Calu3 (cell line): Measurements from ENCODE around the gene TUBA4B. TPM values are rescaled to one million over a fixed set of nuclear protein-coding genes. Genes with fewer than 3 reads are reported as not detected.

ENCODE experiments used
- BruUV-seq: library from RNA; stranded (reverse); fragments of 400-500 nt; replicated peaks from 2 replicates; lab custom pipeline; 2021; lab: Mats Ljungman, UMichigan
- CTCF ChIA-PET: fragments of 300-600 bp; sonication (Branson Sonifier 250); formaldehyde crosslinking; loops from one replicate; lab custom pipeline; 2022; ENCODE audit warnings: antibody characterized with exemption; lab: Charles Lee
- DNase-seq: peaks from one replicate; pipeline ENCODE4 v3.0.0; 2022
- H3K27ac Mint-ChIP-seq: one replicate; pipeline ENCODE4 v1.8.0; 2022; ENCODE audit warnings: mixed read lengths; ENCODE audit not compliant: unreplicated experiment
- H3K27me3 Mint-ChIP-seq: one replicate; pipeline ENCODE4 v1.8.0; 2022; ENCODE audit warnings: mixed read lengths; ENCODE audit not compliant: unreplicated experiment
- H3K36me3 Mint-ChIP-seq: one replicate; pipeline ENCODE4 v1.8.0; 2022; ENCODE audit warnings: mild to moderate bottlenecking, moderate library complexity, mixed read lengths; ENCODE audit not compliant: insufficient read depth, unreplicated experiment
- H3K4me1 Mint-ChIP-seq: one replicate; pipeline ENCODE4 v1.8.0; 2022; ENCODE audit warnings: mild to moderate bottlenecking, low read depth, mixed read lengths; ENCODE audit not compliant: unreplicated experiment
- H3K4me3 Mint-ChIP-seq: one replicate; pipeline ENCODE4 v1.8.0; 2022; ENCODE audit warnings: mild to moderate bottlenecking, low read depth, moderate library complexity, mixed read lengths; ENCODE audit not compliant: unreplicated experiment
- H3K9me3 Mint-ChIP-seq: one replicate; pipeline ENCODE4 v1.8.0; 2022; ENCODE audit warnings: low read depth, mixed read lengths; ENCODE audit not compliant: unreplicated experiment
- intact Hi-C: fragments of 100-400 bp; cut with micrococcal nuclease; formaldehyde crosslinking; loops from one replicate; pipeline ENCODE4 v1.10.0; 2022; ENCODE audit not compliant: unreplicated experiment
- total RNA-seq: library from RNA; stranded (reverse); gene quantifications from 2 replicates; pipeline ENCODE4 v1.2.3, GENCODE V29; 2022
- TF ChIP-seq, protein P1 (sequence below): fragments of 200-600 bp; IDR thresholded peaks from one replicate; pipeline ENCODE4 v1.8.0; 2022; ENCODE audit warnings: antibody characterized with exemption; ENCODE audit not compliant: unreplicated experiment

Gene TUBA4B
- total RNA-seq, 1 experiment from 2014 or later, result not detected

DNA sequence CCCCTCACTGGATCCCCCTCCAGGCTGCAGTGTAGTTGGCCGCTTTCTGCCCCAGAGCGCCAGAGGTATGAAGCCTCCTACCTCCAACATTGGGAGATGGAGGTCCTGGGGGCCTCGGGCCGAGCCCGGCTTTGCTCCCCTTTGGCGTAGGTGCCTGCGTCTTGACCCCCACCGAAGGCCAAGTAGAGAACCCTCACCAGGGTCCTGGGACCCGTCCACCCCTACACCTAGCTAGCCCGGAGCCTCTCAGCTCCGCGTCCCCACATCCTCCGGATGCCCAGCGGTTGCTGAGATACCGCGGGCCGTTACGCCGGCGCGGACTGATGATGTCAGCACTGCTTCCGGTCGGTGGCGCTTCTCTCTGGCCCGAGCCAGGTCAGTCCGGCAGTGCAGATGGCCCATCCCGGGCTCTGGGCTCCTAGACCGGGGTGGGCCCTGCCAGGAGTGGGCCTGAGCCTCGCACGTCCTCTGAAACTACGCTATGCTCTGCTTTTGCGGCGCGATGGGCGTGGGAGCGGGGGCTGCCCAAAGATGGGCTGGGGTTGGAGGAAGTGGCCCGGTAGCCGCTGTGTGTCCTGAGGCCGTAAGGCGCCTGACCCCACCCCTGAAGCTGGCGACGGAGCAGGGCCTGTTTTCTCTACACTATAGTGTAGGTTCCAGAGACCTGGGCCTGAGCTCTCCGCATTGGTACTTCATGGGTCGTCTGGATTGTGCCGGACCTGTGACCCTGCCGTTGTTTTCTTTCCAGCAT is 7.7 kb upstream of the TUBA4B start, which contains the start of the genes GLB1L and STK16:
Gene GLB1L (minus strand): TSS at position 297 of the 751 bp plus-strand sequence. CDS start 1,871 bp downstream, outside the sequence.
Gene STK16 (plus strand): TSS at position 332 of the 751 bp plus-strand sequence. CDS start 521 bp downstream, outside the sequence.
- Mint-ChIP-seq H3K9me3 (no peaks in the 10 kb centered on the region), H3K27me3 (no peaks in the 10 kb centered on the region), H3K4me3 (peak within 1 kb of the TSS; percentile 79), H3K27ac (peak within 1 kb of the TSS; percentile 79), H3K36me3 (peaks cover 42% of the 10 kb centered on the region), H3K4me1 (peaks cover 24% of the 10 kb centered on the region)
- intact Hi-C loops, result no loop called here
- TF ChIP-seq, protein P1, sequence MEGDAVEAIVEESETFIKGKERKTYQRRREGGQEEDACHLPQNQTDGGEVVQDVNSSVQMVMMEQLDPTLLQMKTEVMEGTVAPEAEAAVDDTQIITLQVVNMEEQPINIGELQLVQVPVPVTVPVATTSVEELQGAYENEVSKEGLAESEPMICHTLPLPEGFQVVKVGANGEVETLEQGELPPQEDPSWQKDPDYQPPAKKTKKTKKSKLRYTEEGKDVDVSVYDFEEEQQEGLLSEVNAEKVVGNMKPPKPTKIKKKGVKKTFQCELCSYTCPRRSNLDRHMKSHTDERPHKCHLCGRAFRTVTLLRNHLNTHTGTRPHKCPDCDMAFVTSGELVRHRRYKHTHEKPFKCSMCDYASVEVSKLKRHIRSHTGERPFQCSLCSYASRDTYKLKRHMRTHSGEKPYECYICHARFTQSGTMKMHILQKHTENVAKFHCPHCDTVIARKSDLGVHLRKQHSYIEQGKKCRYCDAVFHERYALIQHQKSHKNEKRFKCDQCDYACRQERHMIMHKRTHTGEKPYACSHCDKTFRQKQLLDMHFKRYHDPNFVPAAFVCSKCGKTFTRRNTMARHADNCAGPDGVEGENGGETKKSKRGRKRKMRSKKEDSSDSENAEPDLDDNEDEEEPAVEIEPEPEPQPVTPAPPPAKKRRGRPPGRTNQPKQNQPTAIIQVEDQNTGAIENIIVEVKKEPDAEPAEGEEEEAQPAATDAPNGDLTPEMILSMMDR, result no peak
- peak; percentile 94 for DNase-seq
- BruUV-seq, result no TSS peak
- CTCF ChIA-PET, result interaction anchor here (0.6 to 1.7 kb wide), 10 partner anchors 8 to 50 kb away, joined by 3 to 7 read pairs (median 3); partner anchors contain the start of genes ANKZF1, ATG9A, DNAJB2 and TUBA4A

DNA sequence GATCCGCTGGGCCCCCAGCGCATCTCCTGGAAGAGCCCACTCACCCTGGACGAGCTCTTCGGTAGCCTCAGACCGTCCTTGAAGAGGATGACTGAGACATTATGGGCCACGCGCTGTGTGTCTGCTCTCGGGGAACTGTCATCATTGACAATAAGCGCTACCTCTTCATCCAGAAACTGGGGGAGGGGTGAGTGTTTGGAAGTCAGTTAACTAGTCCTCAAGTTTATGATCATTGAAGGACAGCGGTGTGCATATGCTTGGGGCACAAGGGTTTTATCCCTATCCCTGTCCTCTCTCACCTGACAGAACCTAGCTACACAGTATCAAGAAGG is 7.2 kb upstream of the TUBA4B start:
- Mint-ChIP-seq H3K4me1 (peaks cover 30% of the 10 kb centered on the region), H3K27me3 (no peaks in the 10 kb centered on the region), H3K36me3 (peaks cover 44% of the 10 kb centered on the region), H3K27ac (peak overlapping the region; percentile 79), H3K9me3 (no peaks in the 10 kb centered on the region), H3K4me3 (peak overlapping the region; percentile 79)
- no peak for DNase-seq
- no TSS peak for BruUV-seq
- CTCF ChIA-PET, result interaction anchor here (1.0 to 1.7 kb wide), 5 partner anchors 8 to 49 kb away, joined by 3 to 6 read pairs (median 3); partner anchors contain the start of genes DNAJB2 and TUBA4A
- TF ChIP-seq, protein P1, result no peak
- intact Hi-C loops, result no loop called here

DNA sequence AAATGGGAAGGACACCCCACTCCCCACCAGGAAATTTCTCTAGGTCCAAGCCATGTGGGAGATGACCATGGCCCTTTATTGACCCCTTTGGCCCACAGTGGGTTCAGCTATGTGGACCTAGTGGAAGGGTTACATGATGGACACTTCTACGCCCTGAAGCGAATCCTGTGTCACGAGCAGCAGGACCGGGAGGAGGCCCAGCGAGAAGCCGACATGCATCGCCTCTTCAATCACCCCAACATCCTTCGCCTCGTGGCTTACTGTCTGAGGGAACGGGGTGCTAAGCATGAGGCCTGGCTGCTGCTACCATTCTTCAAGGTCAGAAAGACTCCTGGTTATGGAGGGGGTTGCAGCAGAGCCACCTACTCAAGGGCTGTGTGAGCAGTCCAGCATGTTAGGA is 6.5 kb upstream of the TUBA4B start:
- TF ChIP-seq, protein P1, result no peak
- Mint-ChIP-seq H3K27ac (no peak overlapping the region), H3K36me3 (peaks cover 50% of the 10 kb centered on the region), H3K9me3 (no peaks in the 10 kb centered on the region), H3K27me3 (no peaks in the 10 kb centered on the region), H3K4me3 (peak overlapping the region; percentile 79), H3K4me1 (peaks cover 34% of the 10 kb centered on the region)
- no TSS peak for BruUV-seq
- no peak for DNase-seq
- CTCF ChIA-PET, result interaction anchor here (1.0 kb wide), 1 partner anchor 32 kb away, joined by 3 read pairs; the partner anchor contains the start of gene DNAJB2
- intact Hi-C loops, result no loop called here

DNA sequence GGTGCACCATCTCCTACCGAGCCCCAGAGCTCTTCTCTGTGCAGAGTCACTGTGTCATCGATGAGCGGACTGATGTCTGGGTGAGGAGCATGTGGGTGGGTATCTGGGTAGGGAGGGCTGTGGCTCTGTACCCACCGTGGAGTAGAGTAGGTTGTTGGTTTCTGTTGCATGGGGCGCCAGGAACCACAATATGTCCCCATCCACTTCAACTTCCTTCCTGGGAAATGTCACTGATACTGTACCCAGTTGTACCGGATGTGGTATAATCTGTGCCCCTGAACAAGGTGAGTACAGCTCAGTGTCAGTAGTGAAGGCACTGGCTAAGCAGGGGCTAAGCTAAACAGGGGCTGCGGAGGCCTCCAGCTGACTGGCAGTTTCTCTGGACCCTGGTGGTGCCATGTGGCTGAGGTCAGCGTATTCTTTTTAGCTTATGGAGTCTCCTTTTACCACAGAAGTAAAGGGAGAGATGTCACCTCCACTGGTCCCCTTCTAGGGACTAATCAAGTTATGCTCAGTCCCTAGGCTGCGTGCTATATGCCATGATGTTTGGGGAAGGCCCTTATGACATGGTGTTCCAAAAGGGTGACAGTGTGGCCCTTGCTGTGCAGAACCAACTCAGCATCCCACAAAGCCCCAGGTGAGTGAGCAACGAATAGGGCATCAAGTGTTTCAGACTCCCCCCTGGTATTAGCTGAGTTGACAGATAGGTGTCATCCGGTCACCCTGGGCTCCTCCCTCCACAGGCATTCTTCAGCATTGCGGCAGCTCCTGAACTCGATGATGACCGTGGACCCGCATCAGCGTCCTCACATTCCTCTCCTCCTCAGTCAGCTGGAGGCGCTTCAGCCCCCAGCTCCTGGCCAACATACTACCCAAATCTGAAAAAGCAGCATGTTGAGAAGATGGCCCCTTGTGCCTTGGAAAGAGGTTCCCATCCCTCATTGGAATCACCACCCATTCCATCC is 5.1 kb upstream of the TUBA4B start:
- no TSS peak for BruUV-seq
- CTCF ChIA-PET, result interaction anchor here (2.2 to 2.6 kb wide), 2 partner anchors 31 to 47 kb away, joined by 16 to 26 read pairs; partner anchors contain the start of gene DNAJB2
- no peak for DNase-seq
- H3K36me3 Mint-ChIP-seq, result peaks cover 62% of the 10 kb centered on the region
- peak overlapping the region; percentile 54 for H3K4me3 Mint-ChIP-seq
- intact Hi-C loops, result no loop called here
- H3K27me3 Mint-ChIP-seq, result no peaks in the 10 kb centered on the region
- peaks cover 48% of the 10 kb centered on the region for H3K4me1 Mint-ChIP-seq
- H3K27ac Mint-ChIP-seq, result peak overlapping the region; percentile 96
- no peaks in the 10 kb centered on the region for H3K9me3 Mint-ChIP-seq
- TF ChIP-seq, protein P1, result no peak
